Ishikawa (cell line): ENCODE measurements around the gene ECT2.

Source experiments
- CEBPB ChIP-seq: IDR thresholded peaks from 2 replicates; pipeline ENCODE4 v1.6.1; 2012
- CREB1 ChIP-seq: IDR thresholded peaks from 2 replicates; pipeline ENCODE4 v1.6.1; 2012; ENCODE audit warnings: low read depth
- EGR1 ChIP-seq: IDR thresholded peaks from 2 replicates; pipeline ENCODE4 v1.6.1; 2012
- EP300 ChIP-seq: IDR thresholded peaks from 2 replicates; pipeline ENCODE4 v1.6.1; 2012; ENCODE audit warnings: borderline replicate concordance
- FOXM1 ChIP-seq: IDR thresholded peaks from 2 replicates; pipeline ENCODE4 v1.6.1; 2012; ENCODE audit warnings: low read depth, borderline replicate concordance
- NFIC ChIP-seq: IDR thresholded peaks from 2 replicates; pipeline ENCODE4 v1.6.1; 2012
- RAD21 ChIP-seq: IDR thresholded peaks from 2 replicates; pipeline ENCODE4 v1.6.1; 2012; ENCODE audit warnings: low read depth
- TAF1 ChIP-seq: IDR thresholded peaks from 2 replicates; pipeline ENCODE4 v1.6.1; 2012; ENCODE audit warnings: low read depth, mild to moderate bottlenecking
- TCF12 ChIP-seq: IDR thresholded peaks from 2 replicates; pipeline ENCODE4 v1.6.1; 2012; ENCODE audit warnings: low read depth
- TEAD4 ChIP-seq: IDR thresholded peaks from 2 replicates; pipeline ENCODE4 v1.6.1; 2012
- YY1 ChIP-seq: IDR thresholded peaks from 2 replicates; pipeline ENCODE4 v1.6.1; 2012; ENCODE audit warnings: low read depth
- ZBTB7A ChIP-seq: IDR thresholded peaks from 2 replicates; pipeline ENCODE4 v1.6.1; 2012; ENCODE audit warnings: low read depth
- TF ChIP-seq, protein P1 (sequence below): IDR thresholded peaks from 2 replicates; pipeline ENCODE4 v1.6.1; 2012; ENCODE audit warnings: low read depth, mild to moderate bottlenecking
- TF ChIP-seq, protein P2 (sequence below): IDR thresholded peaks from 2 replicates; pipeline ENCODE4 v1.6.1; 2012
- TF ChIP-seq, protein P3 (sequence below): IDR thresholded peaks from 2 replicates; pipeline ENCODE4 v1.6.1; 2012

The ECT2 gene

DNA sequence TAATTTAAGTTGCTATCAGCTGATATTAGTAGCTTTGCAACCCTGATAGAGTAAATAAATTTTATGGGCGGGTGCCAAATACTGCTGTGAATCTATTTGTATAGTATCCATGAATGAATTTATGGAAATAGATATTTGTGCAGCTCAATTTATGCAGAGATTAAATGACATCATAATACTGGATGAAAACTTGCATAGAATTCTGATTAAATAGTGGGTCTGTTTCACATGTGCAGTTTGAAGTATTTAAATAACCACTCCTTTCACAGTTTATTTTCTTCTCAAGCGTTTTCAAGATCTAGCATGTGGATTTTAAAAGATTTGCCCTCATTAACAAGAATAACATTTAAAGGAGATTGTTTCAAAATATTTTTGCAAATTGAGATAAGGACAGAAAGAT lies 70.0 kb downstream of the ECT2 start:
- TF ChIP-seq EGR1: no peak
- TF ChIP-seq, protein P1, sequence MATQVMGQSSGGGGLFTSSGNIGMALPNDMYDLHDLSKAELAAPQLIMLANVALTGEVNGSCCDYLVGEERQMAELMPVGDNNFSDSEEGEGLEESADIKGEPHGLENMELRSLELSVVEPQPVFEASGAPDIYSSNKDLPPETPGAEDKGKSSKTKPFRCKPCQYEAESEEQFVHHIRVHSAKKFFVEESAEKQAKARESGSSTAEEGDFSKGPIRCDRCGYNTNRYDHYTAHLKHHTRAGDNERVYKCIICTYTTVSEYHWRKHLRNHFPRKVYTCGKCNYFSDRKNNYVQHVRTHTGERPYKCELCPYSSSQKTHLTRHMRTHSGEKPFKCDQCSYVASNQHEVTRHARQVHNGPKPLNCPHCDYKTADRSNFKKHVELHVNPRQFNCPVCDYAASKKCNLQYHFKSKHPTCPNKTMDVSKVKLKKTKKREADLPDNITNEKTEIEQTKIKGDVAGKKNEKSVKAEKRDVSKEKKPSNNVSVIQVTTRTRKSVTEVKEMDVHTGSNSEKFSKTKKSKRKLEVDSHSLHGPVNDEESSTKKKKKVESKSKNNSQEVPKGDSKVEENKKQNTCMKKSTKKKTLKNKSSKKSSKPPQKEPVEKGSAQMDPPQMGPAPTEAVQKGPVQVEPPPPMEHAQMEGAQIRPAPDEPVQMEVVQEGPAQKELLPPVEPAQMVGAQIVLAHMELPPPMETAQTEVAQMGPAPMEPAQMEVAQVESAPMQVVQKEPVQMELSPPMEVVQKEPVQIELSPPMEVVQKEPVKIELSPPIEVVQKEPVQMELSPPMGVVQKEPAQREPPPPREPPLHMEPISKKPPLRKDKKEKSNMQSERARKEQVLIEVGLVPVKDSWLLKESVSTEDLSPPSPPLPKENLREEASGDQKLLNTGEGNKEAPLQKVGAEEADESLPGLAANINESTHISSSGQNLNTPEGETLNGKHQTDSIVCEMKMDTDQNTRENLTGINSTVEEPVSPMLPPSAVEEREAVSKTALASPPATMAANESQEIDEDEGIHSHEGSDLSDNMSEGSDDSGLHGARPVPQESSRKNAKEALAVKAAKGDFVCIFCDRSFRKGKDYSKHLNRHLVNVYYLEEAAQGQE: no peak
- no peak for TF ChIP-seq CREB1
- no peak for TF ChIP-seq TCF12
- no peak for TF ChIP-seq RAD21
- TF ChIP-seq FOXM1: no peak
- TF ChIP-seq ZBTB7A: no peak
- TF ChIP-seq NFIC: no peak

DNA sequence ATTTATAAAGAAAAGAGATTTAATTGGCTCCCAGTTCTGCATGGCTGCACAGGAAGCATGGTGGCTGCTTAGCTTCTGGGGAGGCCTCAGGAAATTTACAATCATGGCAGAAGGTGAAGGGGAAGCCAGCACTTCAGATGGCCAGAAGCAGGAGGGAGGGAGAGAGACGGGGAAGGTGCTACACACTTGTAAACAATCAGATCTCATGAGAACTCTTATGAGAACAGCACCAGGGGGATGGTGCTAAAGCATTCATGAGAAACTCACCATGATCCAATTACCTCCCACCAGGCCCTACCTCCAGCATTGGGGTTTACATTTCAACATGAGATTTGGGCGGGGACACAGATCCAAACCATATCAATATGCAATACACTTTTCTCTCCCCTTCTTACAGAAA lies 73.7 kb downstream of the ECT2 start:
- TF ChIP-seq TCF12: no peak
- no peak for TF ChIP-seq EP300
- TF ChIP-seq FOXM1: no peak
- TF ChIP-seq CREB1: no peak
- TF ChIP-seq YY1: no peak
- TF ChIP-seq EGR1: no peak
- TF ChIP-seq, protein P2, sequence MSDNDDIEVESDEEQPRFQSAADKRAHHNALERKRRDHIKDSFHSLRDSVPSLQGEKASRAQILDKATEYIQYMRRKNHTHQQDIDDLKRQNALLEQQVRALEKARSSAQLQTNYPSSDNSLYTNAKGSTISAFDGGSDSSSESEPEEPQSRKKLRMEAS: no peak
- TF ChIP-seq CEBPB: no peak
- no peak for TF ChIP-seq RAD21
- no peak for TF ChIP-seq TEAD4
- TF ChIP-seq, protein P1: no peak
- TF ChIP-seq TAF1: no peak
- TF ChIP-seq NFIC: no peak
- TF ChIP-seq, protein P3, sequence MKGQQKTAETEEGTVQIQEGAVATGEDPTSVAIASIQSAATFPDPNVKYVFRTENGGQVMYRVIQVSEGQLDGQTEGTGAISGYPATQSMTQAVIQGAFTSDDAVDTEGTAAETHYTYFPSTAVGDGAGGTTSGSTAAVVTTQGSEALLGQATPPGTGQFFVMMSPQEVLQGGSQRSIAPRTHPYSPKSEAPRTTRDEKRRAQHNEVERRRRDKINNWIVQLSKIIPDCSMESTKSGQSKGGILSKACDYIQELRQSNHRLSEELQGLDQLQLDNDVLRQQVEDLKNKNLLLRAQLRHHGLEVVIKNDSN: no peak
- no peak for TF ChIP-seq ZBTB7A

DNA sequence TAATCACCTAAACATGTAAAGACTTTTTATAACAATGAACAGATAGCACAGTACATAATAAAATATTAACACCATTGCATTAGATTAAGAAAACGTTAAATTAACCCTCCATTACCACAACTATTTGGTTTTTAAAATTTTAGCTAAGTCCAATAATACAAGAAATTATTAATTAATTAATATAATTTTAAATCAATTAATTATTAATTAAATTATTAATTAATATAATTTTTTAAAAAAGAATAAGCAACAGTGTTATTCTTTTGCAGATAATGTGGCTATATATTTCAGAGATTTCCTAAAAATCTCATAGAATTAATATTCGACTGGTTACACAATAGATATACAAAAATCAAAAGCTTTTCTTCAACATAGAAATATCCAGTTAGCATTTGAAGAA lies 82.5 kb downstream of the ECT2 start:
- TF ChIP-seq TAF1: no peak
- no peak for TF ChIP-seq FOXM1
- TF ChIP-seq, protein P2: no peak
- TF ChIP-seq TCF12: no peak
- no peak for TF ChIP-seq ZBTB7A
- no peak for TF ChIP-seq NFIC
- TF ChIP-seq TEAD4: no peak
- TF ChIP-seq CREB1: no peak
- TF ChIP-seq, protein P1: no peak
- no peak for TF ChIP-seq EGR1
- TF ChIP-seq EP300: no peak
- TF ChIP-seq YY1: no peak
- TF ChIP-seq, protein P3: no peak
- TF ChIP-seq RAD21: no peak
- TF ChIP-seq CEBPB: no peak

DNA sequence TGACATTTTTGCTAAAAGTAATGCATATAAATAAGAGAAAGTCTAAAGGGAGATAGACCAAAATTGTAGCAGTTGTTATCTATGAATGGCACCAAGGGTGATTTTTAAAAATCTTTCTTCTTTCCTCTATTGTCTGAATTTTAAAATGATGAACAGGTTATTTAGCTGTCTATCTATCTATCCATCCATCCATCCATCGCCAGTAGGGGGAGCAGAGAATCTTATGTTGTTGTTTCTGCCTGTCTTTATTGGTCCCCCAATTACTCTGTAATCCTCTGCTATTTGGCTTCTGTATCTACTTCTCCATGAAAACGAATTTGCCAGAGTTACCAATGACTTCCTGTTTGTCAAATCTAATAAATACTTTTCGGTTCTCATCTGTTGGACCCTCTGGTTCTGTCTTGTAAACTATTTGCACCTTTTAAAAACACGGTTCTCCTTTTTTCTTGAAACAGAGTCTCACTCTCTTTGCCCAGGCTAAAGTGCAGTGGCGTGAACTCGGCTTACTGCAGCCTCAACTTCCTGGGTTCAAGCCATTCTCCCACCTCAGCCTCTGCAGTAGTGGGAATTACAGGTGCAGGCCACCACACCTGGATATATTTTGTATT lies 86.0 kb downstream of the ECT2 start:
- TF ChIP-seq FOXM1 (no peak), RAD21 (peak; percentile 88)

DNA sequence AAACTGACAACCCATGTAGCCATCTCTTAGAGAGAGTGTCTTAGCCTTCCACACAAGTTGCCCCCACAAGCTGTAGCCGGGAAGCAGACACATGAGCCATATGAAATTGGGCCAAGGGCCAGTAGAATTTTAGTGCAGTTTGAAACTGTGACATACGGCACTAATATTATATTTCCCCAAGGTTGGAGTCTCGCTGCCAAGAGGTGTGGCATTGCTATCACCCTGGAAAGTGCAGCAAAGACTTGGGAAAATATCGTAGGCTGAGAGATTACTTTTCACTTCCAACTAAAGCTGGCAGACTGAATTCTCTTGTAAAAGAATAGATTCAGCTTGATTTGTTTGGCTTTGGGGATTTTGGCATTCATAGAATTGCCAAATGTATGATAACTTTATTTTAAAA lies 89.2 kb downstream of the ECT2 start:
- TF ChIP-seq RAD21 (no peak), TEAD4 (no peak), NFIC (no peak), TAF1 (no peak), EP300 (no peak), CEBPB (no peak), ZBTB7A (no peak), EGR1 (no peak), FOXM1 (no peak), TCF12 (no peak)
- TF ChIP-seq, protein P1: no peak
- TF ChIP-seq, protein P2: no peak
- TF ChIP-seq, protein P3: no peak
